Right kidney (tissue), 9 donors: Measurements from ENCODE around the gene CD34.
"Not testable (repeated sequence)": the region's sequence is repeated elsewhere in the genome, so short reads cannot be mapped to it uniquely, and the experiment has no call there.

Experiments used
- DNase-seq: peaks from one replicate; pipeline ENCODE4 v3.0.0-alpha.2; 2016
- long read RNA-seq, 8 donors: transcript quantifications; one replicate each; lab custom pipeline, GENCODE V29; 2026

Gene CD34
- long read RNA-seq, donor 1, full-length matches to known transcripts: 18 of 36 reads
- long read RNA-seq, donor 1, partial matches to known transcripts: 18 of 36 reads
- long read RNA-seq, donor 1, other reads (novel, unspliced or antisense): 0 of 36 reads
- long read RNA-seq, donor 2, full-length matches to known transcripts: 10 of 27 reads
- long read RNA-seq, donor 2, partial matches to known transcripts: 17 of 27 reads
- long read RNA-seq, donor 2, other reads (novel, unspliced or antisense): 0 of 27 reads
- long read RNA-seq, donor 3, full-length matches to known transcripts: 13 of 28 reads
- long read RNA-seq, donor 3, partial matches to known transcripts: 15 of 28 reads
- long read RNA-seq, donor 3, other reads (novel, unspliced or antisense): 0 of 28 reads
- long read RNA-seq, donor 4, full-length matches to known transcripts: 15 of 74 reads
- long read RNA-seq, donor 4, partial matches to known transcripts: 59 of 74 reads
- long read RNA-seq, donor 4, other reads (novel, unspliced or antisense): 0 of 74 reads
- long read RNA-seq, donor 5, full-length matches to known transcripts: 16 of 40 reads
- long read RNA-seq, donor 5, partial matches to known transcripts: 24 of 40 reads
- long read RNA-seq, donor 5, other reads (novel, unspliced or antisense): 0 of 40 reads
- long read RNA-seq, donor 6, full-length matches to known transcripts: 14 of 51 reads
- long read RNA-seq, donor 6, partial matches to known transcripts: 37 of 51 reads
- long read RNA-seq, donor 6, other reads (novel, unspliced or antisense): 0 of 51 reads
- long read RNA-seq, donor 7, full-length matches to known transcripts: 23 of 125 reads
- long read RNA-seq, donor 7, partial matches to known transcripts: 102 of 125 reads
- long read RNA-seq, donor 7, other reads (novel, unspliced or antisense): 0 of 125 reads
- long read RNA-seq, donor 8, full-length matches to known transcripts: 22 of 48 reads
- long read RNA-seq, donor 8, partial matches to known transcripts: 26 of 48 reads
- long read RNA-seq, donor 8, other reads (novel, unspliced or antisense): 0 of 48 reads

- peak; percentile 64 for DNase-seq
These were observed at the start of gene CD34 for GRCh38 chr1:207910591-207911354. Gene CD34 (minus strand): TSS chr1:207911125. CDS start chr1:207911080, 45 bp downstream.

GRCh38 chr1:207960346-207960745 is 49.4 kb upstream of the CD34 start:
- DNase-seq: no peak

- DNase-seq: no peak
These were observed 49.0 kb upstream of the CD34 start for GRCh38 chr1:207959910-207960309.

GRCh38 chr1:207959141-207959825 is 48.4 kb upstream of the CD34 start:
- DNase-seq: peak; percentile 90

GRCh38 chr1:207958376-207959139 is 47.6 kb upstream of the CD34 start:
- DNase-seq: no peak

GRCh38 chr1:207956986-207957385 is 46.1 kb upstream of the CD34 start:
- no peak for DNase-seq

- DNase-seq: no peak
These were observed 43.2 kb upstream of the CD34 start for GRCh38 chr1:207954104-207954503.

- DNase-seq: no peak
These were observed 42.0 kb upstream of the CD34 start for GRCh38 chr1:207952617-207953542.

- DNase-seq: no peak
These were observed 40.7 kb upstream of the CD34 start for GRCh38 chr1:207951652-207952051.

- DNase-seq: no peak
These were observed 39.8 kb upstream of the CD34 start for GRCh38 chr1:207950750-207951149.

GRCh38 chr1:207949571-207950195 is 38.8 kb upstream of the CD34 start:
- DNase-seq: no peak

GRCh38 chr1:207948536-207949250 is 37.8 kb upstream of the CD34 start:
- no peak for DNase-seq

GRCh38 chr1:207946756-207947155 is 35.8 kb upstream of the CD34 start:
- no peak for DNase-seq

- no peak for DNase-seq
These were observed 33.6 kb upstream of the CD34 start for GRCh38 chr1:207944571-207944970.

- not testable (repeated sequence) for DNase-seq
These were observed 31.4 kb upstream of the CD34 start for GRCh38 chr1:207942337-207942741.

- DNase-seq: no peak
These were observed 30.7 kb upstream of the CD34 start for GRCh38 chr1:207941665-207942064.

GRCh38 chr1:207938016-207938415 is 27.1 kb upstream of the CD34 start:
- DNase-seq: no peak

GRCh38 chr1:207937204-207937603 is 26.3 kb upstream of the CD34 start:
- DNase-seq: no peak
